IPS DF 19.7 (cell line): ENCODE data around the gene DGKK.
A peak's percentile ranks its signal among the peaks of the same experiment; 100 is the strongest.

Source experiments
- DNase-seq: peaks from one replicate; pipeline ENCODE4 v3.0.0-alpha.2; 2013; ENCODE audit warnings: low read depth, low spot score

Gene DGKK, protein sequence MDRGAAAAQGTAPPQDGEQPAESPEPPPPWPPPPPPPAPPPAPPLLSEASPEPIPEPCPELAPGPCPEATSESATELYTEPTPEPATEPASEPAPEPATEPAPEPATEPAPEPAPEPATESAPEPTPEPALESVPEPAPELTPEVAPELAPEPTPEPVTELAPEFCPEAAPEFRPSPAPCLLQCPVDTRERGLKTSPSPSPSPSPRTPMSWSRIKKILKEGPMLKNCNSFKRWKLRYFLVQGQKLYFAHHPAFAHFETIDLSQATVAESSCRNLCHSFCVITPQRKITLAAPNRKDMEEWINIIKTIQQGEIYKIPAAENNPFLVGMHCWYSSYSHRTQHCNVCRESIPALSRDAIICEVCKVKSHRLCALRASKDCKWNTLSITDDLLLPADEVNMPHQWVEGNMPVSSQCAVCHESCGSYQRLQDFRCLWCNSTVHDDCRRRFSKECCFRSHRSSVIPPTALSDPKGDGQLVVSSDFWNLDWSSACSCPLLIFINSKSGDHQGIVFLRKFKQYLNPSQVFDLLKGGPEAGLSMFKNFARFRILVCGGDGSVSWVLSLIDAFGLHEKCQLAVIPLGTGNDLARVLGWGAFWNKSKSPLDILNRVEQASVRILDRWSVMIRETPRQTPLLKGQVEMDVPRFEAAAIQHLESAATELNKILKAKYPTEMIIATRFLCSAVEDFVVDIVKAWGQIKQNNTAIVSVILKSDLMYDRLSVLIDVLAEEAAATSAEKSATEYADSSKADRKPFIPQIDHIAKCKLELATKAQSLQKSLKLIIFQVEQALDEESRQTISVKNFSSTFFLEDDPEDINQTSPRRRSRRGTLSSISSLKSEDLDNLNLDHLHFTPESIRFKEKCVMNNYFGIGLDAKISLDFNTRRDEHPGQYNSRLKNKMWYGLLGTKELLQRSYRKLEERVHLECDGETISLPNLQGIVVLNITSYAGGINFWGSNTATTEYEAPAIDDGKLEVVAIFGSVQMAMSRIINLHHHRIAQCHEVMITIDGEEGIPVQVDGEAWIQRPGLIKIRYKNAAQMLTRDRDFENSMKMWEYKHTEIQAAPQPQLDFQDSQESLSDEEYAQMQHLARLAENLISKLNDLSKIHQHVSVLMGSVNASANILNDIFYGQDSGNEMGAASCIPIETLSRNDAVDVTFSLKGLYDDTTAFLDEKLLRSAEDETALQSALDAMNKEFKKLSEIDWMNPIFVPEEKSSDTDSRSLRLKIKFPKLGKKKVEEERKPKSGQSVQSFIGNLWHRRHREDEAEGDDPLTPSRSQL

DNA sequence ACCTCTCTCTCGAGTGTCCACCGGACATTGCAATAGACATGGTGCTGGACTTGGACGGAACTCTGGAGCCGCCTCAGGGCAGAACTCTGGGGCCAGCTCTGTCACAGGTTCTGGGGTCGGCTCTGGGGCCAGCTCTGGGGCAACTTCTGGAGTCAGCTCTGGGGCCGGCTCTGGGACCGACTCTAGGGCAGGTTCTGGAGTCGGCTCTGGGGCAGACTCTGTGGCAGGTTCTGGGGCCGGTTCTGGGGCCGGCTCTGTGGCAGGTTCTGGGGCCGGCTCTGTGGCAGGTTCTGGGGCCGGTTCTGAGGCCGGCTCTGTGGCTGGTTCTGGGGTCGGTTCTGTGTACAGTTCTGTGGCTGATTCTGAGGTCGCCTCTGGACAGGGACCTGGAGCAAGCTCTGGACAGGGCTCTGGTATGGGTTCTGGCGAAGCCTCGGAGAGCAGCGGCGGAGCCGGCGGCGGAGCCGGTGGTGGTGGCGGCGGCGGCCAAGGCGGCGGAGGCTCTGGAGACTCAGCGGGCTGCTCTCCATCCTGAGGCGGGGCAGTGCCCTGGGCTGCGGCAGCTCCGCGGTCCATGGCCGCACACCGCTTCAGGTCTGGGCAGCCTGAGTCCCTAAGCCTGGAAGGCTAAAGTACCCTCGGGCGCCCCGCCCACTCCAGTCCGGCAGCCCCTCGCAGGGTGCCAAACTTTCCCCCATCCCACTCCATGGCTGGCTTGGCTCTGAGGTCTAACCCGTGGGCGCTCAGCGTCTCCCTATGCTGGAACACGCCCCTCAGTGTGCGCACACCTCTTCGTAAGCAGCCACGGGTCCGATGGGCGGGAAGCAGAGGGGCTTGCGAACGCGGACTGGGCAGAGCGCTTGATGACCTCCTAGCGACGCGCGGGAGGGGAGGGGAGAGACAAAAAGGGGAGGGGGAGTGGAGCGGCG is at the start of gene DGKK:
TSS of gene DGKK (minus strand) at position 723 of the 929 bp plus-strand sequence. CDS start at position 576, 147 bp downstream.
- DNase-seq, result peak; percentile 60

DNA sequence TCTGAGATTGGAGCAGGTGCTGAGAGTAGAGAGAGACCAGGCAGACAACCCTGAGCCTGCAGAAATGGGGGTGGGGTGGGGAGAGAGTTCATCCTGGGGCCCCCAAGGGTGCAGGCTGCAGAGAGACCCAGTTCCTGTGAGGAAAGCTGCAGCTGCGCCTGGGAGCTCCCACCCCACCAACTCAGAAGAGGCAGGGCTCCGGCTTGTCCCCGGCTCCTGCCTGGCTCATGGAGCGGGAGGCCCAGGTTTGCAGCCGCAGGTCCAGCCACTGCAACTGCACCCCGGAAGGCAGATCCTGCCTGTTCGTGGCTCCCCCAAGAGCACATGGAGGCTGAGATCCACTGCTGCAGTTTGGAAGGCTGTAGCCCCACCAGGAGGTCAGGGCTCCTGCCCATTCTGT is 44.2 kb upstream of the DGKK start:
- DNase-seq, result no peak

DNA sequence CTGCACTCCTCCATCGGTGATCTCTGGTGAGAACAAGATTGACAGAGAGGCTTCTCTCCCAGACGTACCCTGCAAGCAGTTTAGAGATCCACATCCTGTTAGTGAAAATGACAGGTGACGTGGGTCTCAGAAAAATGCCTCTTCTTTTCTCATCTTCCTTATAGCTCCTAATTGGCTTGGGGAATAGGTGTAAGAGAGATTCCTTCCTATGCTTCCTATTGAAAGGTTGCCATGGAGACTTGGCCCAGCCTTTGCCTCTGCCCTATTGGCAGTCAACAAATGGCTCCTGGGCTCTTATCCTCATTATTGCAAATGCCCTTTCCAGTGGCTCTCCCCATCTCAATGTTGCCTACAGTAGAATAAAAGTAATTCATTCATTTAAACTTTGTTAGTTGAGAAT is 26.5 kb upstream of the DGKK start:
- DNase-seq, result no peak

DNA sequence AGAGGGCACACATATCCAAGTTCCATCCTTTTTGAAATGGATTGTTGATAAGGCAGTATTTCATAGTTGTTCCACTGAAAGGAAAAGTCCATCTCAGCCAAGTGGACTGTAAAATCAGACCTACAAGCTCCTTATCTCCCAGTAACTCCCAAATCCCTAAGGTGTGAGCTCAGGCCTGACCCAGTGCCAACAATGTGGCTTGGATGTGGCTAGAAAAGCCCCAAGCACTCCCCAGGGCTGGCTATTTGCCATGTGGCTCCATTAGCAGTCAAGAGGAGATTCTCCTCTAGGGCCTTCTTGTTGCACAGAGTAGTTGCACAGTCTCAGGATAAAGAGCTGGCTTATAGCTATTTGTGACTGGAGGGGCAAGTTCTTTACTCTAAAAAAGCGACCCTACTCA is 25.0 kb upstream of the DGKK start:
- DNase-seq, result no peak

DNA sequence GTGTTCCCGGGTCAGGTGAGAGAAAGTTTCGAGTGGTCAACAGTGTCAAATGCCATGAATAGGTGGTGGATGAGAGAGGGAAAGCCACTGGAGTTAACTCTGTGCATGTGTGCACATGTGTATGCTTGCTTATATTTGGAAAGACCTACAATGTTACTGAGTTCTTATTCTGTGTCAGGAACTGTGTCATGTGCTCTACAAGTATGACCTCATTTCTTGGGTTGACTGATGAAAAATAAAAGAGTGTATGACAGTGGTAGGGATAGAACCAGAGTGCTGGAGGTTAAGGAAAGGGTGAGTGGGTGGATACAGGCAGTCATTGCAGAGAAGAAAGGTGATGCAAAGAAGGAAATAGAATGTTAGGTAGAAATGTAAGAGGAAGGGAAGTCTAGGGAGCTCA is 22.1 kb upstream of the DGKK start:
- DNase-seq, result no peak

DNA sequence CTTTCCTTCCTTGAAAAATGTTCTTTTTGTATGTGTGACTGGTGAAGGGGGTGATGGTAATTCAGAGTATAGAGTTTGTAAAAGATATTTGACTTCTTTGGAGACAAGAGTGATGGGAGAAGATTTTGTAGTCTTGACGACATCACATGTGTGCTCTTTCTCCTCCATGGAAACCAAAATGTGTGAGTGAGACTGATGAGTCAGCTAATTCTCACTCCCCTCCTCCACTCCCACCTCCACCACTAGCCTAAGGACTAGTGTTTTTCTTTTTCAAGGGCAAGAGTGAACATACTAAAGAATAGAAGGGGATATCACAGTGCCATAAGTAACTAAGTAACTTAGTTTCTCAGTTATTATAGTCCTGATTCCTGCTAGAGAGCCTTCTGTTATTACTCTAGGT is 14.0 kb upstream of the DGKK start:
- DNase-seq, result no peak

DNA sequence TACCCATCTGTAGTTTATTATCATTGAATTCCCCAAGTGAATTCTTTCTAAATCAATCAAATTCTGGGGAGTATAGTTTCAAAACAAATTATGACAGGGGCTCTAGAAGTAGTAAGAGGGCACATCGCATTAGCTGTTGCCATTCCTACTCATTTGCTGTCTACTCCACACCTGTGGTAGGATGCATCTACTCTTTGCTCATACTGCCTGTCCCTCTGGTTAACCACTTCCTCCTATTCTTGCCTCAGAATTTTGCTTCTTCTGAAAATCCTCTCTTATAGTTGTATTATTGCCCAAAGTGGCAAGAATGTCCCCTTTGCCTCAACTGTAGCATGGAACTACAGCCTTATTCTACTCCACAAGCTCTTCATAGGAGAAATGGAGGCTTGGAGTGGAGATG is 12.7 kb upstream of the DGKK start:
- no peak for DNase-seq

DNA sequence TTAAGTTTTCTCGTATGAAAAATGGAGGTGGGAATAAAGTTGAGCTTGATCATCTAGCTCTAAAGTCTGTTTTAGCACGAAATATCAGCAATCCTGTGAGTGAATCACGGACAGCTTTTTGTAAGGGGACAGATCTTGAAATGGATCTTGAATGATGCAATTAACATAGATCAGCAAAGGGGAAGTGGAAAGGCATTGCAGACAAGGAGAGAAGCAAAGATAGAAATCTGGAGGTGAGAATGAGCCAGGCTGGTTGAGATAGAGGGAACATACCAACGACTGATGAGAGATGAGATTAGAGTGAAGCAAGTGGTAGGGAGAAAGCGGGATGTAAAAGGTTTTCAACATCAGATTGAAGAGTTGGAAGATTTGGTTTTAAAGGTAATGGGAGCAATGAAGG is 4.6 kb upstream of the DGKK start:
- no peak for DNase-seq

DNA sequence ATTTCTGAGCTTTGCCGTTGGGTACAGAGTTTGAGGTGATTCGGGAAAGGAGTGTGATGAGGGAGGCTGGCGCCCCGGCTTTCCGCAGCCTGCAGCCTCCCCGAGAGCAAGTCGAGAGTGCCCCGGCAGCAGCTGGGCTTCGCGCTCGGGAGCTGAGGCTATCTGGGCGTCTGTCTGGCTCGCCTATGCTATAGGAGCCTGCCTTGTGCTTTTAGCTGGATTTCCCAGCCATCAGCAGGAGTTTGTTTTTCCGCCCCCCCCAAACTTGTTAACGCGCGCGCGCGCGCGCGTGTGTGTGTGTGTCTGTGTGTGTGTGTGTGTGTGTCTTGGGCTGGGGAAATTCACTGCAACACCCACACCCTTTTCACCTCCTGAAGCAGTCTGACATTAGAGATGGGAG is 765 bp upstream of the DGKK start:
- no peak for DNase-seq

DNA sequence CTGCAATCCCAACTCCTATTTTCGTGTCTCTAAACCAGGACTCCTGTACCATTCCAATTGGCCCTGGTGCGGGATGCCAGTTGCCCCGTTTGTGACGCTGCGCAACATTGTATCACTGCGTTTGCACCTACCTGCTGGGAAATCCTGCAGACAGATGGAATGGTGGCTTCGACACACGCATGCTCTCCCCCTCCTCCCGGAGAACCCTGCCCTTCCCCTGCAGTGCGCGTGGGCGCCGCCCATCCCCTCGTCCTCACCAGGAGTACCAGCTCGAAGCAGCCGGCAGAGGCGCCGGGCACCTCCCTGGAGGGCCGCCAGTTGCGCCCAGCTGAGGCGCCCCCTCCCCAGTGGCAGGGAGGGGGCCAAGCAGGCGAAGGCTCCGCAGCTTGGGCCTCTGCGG is 1.4 kb downstream of the DGKK start:
- DNase-seq, result no peak

DNA sequence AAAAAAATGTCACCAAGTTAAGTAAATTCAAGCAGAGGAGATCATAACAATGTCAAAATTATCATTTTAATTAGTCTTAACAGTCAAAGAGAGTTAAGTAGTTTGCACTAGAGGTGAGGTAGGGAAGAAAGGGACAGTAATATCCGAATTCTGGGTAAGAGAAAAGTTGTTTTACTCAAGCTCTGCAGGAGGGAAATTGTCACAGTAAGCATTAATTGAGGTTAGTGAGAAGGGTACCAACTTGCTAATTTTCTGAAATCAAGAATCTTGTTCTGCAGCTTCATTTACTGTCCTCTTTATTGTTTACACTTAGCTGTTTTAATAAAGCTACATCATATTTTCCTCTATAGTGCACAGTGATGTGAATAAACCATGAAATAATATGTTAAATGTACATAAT is 11.0 kb downstream of the DGKK start:
- no peak for DNase-seq

DNA sequence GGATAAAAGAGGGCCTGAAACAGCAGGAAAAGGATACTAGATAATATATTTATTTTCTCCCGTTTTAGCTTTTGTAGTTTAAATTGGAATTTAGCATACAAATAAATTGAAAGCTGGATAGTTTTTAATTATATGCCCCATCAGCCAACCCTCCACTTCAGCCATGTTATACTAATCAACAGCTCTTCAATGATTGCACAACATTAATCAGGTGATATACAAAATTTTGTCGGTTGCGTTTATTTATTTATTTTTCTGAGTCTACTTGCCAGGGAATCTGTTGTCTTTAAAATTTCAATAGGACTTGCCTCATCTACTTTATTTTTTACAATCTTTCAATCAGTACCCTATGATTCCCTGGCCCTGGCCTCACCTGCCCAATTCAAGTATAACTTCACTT is 12.1 kb downstream of the DGKK start:
- no peak for DNase-seq

DNA sequence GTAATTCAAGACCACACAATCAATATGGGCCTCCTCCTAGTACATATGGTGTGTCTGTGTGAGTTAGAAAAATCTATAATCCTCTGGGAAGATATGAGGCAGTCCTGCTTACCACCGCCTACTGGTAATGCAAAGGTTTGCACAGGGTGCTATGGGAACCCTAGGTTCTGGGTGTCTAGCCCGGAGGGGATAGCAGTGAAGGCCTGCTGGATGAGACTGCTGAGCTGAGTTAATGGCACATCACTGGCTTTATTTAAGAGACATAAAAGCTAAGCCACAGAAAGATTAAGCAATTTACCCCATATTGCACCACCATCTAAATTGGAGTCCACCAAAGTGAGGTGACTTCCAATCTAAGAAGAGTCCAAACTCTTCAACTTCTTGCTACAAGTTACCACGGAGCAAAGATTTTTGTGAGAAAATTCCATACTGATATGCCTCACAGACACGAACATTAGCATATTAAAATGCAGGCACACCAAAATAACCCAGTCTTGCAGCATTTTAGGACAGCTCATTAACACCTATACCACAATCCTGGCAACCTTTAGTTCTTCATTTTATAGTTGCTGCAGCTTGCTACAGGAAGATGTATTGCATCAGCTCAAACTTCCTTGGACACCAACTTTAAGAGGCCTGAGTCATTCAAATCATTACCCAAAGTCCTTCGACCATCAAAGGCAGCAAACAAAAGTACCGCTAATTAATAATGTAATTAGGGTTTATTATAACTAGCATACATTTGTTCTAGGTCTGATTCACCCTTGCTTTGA is 13.7 kb downstream of the DGKK start:
- DNase-seq, result no peak

DNA sequence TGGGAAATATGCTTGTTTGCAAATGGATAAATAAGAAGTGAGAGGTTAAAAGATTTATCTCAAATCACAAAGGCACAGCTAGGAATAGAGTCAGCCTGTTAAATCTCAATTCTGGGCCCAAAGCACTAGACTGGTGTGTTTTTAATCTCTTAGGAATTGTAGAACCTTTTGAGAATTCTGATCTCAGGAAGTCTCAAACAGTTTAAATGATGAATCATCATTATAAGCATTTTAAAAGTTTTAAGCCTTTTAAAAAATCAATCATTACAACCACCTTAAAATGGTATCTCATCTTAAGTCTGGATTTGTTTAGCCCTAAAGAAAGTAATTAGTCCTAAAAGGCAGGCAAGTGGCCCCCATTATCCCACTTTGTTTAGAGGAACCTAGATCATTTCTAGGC is 17.8 kb downstream of the DGKK start:
- no peak for DNase-seq

DNA sequence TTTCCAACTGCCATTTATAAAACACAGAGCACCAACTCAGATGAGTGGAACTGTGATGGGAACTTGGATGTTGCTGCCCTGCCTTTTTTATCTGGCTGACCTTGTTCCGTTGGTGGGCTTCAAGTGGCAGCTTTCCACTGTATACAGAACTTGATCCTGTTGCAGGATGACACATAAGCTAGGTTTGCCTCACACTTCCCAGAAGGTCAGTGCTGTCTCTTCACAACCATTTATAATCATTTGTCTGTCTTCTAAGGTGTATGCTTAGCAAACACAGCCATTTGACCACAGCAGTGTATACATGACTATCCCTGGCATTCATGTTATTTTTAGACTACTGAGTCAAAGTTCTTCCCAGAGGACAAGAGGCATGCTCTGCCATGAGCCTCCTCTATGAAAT is 20.3 kb downstream of the DGKK start:
- DNase-seq, result no peak

DNA sequence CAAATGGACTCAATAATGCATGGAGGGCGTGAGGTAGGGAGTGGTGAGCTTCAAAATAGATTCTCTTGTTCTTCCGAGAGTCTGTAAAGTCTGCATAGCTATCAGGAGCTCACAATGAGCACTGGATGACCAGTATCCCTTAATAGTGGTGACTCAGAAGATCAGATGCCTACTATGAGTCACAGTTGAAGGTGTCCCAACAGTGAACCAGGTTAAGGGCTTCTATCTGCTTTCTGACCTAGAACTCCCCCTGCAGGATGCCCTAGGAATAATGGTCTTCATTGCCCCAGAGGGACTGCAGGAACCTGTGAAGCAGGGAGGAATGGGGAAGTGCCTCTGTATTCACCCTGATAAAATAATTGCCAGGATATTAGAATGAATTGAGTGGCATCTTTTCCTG is 22.1 kb downstream of the DGKK start:
- no peak for DNase-seq

DNA sequence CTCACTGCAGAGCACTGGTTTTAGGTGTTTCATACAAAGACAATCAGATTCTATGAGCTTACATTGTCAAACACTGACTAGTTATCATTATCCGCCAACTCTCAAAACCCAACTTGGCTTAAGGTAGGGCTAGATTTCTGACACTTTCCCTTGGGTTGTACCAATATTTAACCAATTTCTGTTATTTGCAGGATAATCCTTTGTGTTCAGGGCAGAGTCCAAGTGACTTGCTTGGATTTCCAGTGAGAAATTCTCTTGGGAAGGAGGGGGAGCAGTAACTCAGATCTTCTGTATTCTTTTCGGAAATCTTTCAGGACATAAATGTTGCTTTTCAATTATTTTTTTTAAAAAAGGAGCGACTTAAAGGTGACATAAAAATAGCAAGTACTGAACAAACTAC is 23.1 kb downstream of the DGKK start:
- DNase-seq, result no peak

DNA sequence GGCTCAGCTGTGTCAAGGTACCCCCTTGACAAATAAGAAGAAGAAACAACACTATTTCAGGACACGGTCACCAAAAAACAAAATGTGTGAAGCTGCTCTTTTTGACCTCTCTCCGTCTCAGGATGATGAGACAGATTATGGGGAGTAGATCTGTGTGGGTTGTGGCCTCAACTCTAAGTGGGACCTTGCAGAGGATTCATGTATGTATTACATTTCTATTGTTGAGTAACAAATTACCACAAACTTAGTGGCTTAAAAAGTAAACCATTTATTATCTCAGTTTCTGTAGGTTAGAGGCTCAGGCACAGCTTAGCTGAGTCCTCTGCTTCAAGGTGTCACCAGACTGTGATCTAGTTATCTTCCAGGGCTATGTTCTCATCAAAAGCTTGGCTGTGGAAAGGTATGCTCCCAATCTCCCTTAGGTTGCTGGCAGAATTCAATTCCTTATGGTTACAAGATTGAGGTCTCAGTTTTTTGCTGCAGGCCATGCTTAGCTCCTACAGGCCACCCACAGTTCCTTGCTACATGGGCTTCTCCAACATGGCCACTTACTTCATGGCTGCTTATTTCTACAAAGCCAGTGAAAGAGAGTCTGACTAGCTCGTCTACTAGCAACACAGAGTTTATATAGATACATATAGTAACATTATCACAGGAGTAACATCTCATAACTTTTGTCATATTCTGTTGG is 28.1 kb downstream of the DGKK start:
- no peak for DNase-seq

DNA sequence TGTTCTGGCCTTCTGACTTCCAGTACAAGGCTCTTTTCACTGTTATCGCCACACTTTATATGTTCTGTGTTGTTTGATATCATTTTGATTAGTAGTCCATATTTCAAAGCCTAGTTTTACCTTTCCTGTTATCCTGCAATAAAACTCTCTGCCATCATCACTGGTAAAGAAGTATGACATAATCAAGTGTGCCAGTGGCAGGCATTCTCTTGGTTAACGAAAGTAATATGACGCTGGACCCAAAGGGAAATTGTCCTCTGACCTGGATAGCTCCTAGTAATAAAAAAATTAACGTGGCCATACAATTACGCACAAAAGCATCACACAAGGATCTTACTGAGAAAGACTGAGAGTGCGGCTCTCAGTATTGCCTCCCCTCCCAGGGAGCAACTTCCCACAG is 33.8 kb downstream of the DGKK start:
- no peak for DNase-seq

DNA sequence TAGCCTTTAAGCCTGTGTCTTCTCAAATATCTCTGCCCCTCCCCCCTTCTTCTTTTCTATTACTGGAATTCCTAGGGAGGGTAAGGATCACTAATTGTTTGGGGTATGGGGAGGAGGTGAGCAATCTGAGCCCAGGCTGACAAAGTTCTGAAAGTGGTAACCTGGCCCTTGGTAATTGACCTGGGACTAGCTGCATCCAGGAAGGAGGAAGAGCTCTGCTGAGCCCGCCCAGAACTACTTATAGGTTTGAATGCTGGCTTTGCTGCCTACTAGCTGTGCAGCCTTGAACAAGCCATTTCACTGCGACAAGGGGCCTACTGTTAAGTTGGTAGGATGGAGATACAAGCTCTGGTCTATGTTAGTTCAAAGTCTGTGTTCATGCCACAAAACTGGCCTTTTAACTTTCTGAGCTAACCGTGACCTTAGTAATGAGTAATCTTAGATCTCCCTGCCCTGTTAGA is 37.8 kb downstream of the DGKK start:
- DNase-seq, result peak; percentile 76
